Endodermal cell (in vitro differentiated cells): ENCODE data around the gene NBAS. TPM values are rescaled to one million over a fixed set of nuclear protein-coding genes. Genes with fewer than 3 reads are reported as not detected.

Experiments
- DNase-seq: peaks from one replicate; pipeline ENCODE4 v3.0.0-alpha.2; 2017
- H3K27ac ChIP-seq: 2 replicates; pipeline ENCODE4 v1.5.1; 2013; ENCODE audit warnings: mild to moderate bottlenecking, low read depth, low read length, moderate library complexity
- H3K27me3 ChIP-seq: 2 replicates; pipeline ENCODE4 v1.6.1; 2013; ENCODE audit warnings: mild to moderate bottlenecking, low read length, moderate library complexity; ENCODE audit not compliant: insufficient read depth, control insufficient read depth, poor library complexity, severe bottlenecking
- H3K36me3 ChIP-seq: 2 replicates; pipeline ENCODE4 v1.7.0; 2013; ENCODE audit warnings: mild to moderate bottlenecking, low read length, moderate library complexity; ENCODE audit not compliant: control insufficient read depth, insufficient read depth
- H3K4me1 ChIP-seq: one replicate; pipeline ENCODE4 v1.7.0; 2013; ENCODE audit warnings: low read length; ENCODE audit not compliant: control insufficient read depth, insufficient read depth
- H3K4me3 ChIP-seq: 2 replicates; pipeline ENCODE4 v1.5.1; 2013; ENCODE audit warnings: mild to moderate bottlenecking, low read length, moderate library complexity
- H3K9ac ChIP-seq: 2 replicates; pipeline ENCODE4 v1.6.1; 2013; ENCODE audit warnings: mild to moderate bottlenecking, low read length, moderate library complexity; ENCODE audit not compliant: poor library complexity, severe bottlenecking; ENCODE audit errors: extremely low read depth
- H3K9me3 ChIP-seq: 2 replicates; pipeline ENCODE4 v1.6.1; 2013; ENCODE audit warnings: mild to moderate bottlenecking, low read length, moderate library complexity; ENCODE audit not compliant: control insufficient read depth
- H3K27ac Mint-ChIP-seq: 2 replicates; pipeline ENCODE4 v1.8.0; 2020; ENCODE audit warnings: mixed read lengths
- H3K27me3 Mint-ChIP-seq: 2 replicates; pipeline ENCODE4 v1.8.0; 2021; ENCODE audit warnings: mild to moderate bottlenecking, mixed read lengths; ENCODE audit not compliant: insufficient read depth
- H3K36me3 Mint-ChIP-seq: 2 replicates; pipeline ENCODE4 v1.8.0; 2020; ENCODE audit warnings: low read depth, mixed read lengths
- H3K4me1 Mint-ChIP-seq: 2 replicates; pipeline ENCODE4 v1.8.0; 2020; ENCODE audit warnings: mixed read lengths
- H3K4me3 Mint-ChIP-seq: 2 replicates; pipeline ENCODE4 v1.8.0; 2020; ENCODE audit warnings: mild to moderate bottlenecking, moderate library complexity, mixed read lengths
- H3K9me3 Mint-ChIP-seq: 2 replicates; pipeline ENCODE4 v1.8.0; 2020; ENCODE audit warnings: mild to moderate bottlenecking, mixed read lengths
- WGBS, 2 experiments: methylation state at CpG; one replicate each; pipeline versions ENCODE4 v1.1.5 to v1.1.7; 2013; ENCODE audit warnings: missing lambda C conversion rate in 2 of 2, mixed read lengths in 1 of 2; ENCODE audit not compliant: insufficient coverage in 1 of 2, insufficient read length in 1 of 2; 5-methylcytosine and 5-hydroxymethylcytosine counted together
- total RNA-seq, 2 donors: library from RNA; stranded (reverse); fragmentation: NEBNext Ultra II Directional in 1 of 2; extraction: Animal tissue kit (Norgen Biotek cat#: 25700) in 1 of 2; gene quantifications; 2 replicates in 1 of 2; 3 replicates in 1 of 2; pipeline ENCODE4 v1.2.1, GENCODE V29; 2021
- TF ChIP-seq, protein P1 (sequence below): fragments of 200-600 bp; sonication (generic); conservative IDR thresholded peaks from 2 replicates; pipeline ENCODE4 v1.5.0; 2021; ENCODE audit warnings: antibody characterized with exemption, mild to moderate bottlenecking

The NBAS gene
- total RNA-seq, 2 donors from 2014 or later = 47.4 to 54.7 TPM

DNA sequence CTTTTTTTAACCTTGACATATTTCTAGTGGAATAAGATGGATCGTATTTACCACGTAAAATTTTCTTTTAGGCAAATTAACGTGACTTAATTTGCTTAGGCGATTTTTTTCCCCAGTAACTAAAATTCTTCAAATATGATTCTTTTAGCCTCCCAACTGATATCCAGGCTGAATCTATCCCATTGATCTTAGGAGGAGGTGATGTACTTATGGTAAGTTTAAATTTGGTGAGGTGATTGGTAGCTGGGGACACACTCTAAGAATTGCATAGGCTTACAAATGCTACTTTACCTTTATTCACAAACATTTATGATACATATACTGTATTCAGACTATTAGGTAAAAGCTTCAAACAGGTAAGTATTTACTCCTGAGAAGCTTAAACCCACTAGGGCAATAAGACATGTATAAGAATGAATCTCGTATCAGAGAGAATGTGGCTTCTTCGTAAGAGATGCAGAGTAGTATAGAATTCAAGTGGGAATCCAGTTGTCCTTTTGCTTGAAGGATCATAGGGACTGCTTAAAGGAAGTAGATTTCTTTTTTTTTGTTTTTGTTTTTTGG is 34.3 kb upstream of the NBAS start:
- no peak for DNase-seq
- Histone ChIP-seq H3K4me3 (no peak overlapping the region), H3K9ac (no peak overlapping the region), H3K27ac (no peak overlapping the region), H3K9me3 (no peaks in the 10 kb centered on the region), H3K4me1 (no peaks in the 10 kb centered on the region), H3K36me3 (peaks cover 57% of the 10 kb centered on the region), H3K27me3 (no peaks in the 10 kb centered on the region)
- Mint-ChIP-seq H3K27ac (no peak overlapping the region), H3K4me3 (no peak overlapping the region), H3K4me1 (peaks cover 8% of the 10 kb centered on the region), H3K27me3 (no peaks in the 10 kb centered on the region), H3K36me3 (peaks cover 37% of the 10 kb centered on the region), H3K9me3 (no peaks in the 10 kb centered on the region)
- TF ChIP-seq, protein P1, sequence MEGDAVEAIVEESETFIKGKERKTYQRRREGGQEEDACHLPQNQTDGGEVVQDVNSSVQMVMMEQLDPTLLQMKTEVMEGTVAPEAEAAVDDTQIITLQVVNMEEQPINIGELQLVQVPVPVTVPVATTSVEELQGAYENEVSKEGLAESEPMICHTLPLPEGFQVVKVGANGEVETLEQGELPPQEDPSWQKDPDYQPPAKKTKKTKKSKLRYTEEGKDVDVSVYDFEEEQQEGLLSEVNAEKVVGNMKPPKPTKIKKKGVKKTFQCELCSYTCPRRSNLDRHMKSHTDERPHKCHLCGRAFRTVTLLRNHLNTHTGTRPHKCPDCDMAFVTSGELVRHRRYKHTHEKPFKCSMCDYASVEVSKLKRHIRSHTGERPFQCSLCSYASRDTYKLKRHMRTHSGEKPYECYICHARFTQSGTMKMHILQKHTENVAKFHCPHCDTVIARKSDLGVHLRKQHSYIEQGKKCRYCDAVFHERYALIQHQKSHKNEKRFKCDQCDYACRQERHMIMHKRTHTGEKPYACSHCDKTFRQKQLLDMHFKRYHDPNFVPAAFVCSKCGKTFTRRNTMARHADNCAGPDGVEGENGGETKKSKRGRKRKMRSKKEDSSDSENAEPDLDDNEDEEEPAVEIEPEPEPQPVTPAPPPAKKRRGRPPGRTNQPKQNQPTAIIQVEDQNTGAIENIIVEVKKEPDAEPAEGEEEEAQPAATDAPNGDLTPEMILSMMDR = no peak
- WGBS, 2 experiments = 95 to 98% methylated on average over 4 to 6 of the region's 6 CpGs

DNA sequence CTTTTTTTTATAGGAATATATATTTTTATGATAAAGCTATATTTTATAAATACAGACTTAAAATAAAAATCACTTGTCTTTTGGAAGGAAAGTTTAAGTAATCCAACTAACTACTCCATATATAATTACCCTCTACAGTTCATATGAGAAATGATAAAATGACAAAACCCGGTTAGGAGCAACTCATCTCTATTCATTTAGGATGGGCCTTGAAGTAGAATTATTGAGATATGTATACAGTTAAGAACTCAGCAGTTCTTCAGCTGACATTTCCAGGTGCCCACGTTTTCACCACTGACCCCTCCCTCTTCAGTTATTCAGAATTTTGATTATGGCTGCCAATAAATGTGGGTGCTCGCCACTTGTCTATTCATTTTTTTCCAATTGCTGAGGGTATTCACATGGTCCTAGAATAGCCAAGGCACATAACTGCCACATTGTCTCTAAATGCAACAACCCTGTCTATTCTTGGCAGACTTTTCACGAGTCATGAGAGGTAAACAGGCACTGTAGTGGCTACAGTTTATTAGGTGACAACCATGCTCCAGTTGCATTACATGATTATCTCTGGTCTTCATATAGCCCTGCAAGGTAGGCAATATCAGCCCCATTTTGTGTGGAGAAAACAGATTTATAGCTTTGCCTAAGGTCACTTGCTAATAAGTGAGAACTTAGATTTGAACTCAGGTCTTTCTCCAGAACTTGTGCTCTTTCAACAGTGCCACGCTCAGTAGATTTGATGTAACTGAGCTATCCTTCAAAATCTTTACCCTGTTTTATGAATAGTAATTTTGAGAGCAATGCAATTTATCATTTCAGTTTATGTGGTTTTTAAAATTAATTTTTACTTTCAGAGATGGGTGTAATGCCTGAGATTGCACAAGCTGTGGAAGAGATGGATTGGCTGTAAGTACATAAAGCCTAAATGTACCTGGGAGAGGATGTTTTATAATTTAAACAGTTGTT is 33.4 kb upstream of the NBAS start:
- Histone ChIP-seq H3K9ac (no peak overlapping the region), H3K36me3 (peaks cover 49% of the 10 kb centered on the region), H3K4me3 (no peak overlapping the region), H3K27ac (no peak overlapping the region), H3K27me3 (no peaks in the 10 kb centered on the region), H3K4me1 (no peaks in the 10 kb centered on the region), H3K9me3 (no peaks in the 10 kb centered on the region)
- Mint-ChIP-seq H3K4me3 (no peak overlapping the region), H3K4me1 (peaks cover 8% of the 10 kb centered on the region), H3K36me3 (peaks cover 33% of the 10 kb centered on the region), H3K27ac (no peak overlapping the region), H3K9me3 (no peaks in the 10 kb centered on the region), H3K27me3 (no peaks in the 10 kb centered on the region)
- 93 to 94% methylated on average over 3 to 4 of the region's 5 CpGs for WGBS, 2 experiments
- TF ChIP-seq, protein P1 = no peak
- DNase-seq = no peak

DNA sequence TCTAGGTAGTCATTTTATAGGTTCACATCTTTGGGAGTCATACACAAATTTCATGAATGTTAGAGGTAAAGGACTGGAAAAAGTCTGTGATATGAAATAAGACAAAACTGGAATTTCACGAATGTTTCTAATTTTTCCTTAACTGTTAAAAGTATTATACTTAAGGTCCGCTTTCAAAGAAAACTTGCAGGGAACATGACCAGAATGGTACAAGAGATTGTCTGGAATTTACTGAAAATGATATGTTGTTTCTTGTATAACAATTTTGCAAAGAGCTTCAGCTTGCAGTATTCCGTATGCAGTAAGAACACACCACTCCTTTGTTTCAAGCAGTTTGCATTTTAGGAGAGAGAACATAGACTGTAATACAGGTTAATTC is 32.2 kb upstream of the NBAS start:
- H3K36me3 ChIP-seq = peaks cover 39% of the 10 kb centered on the region
- no peaks in the 10 kb centered on the region for H3K27me3 ChIP-seq
- Mint-ChIP-seq H3K27ac (peak overlapping the region; percentile 7), H3K4me3 (peak overlapping the region; percentile 92), H3K9me3 (no peaks in the 10 kb centered on the region), H3K4me1 (peaks cover 8% of the 10 kb centered on the region), H3K27me3 (peaks cover 3% of the 10 kb centered on the region), H3K36me3 (peaks cover 27% of the 10 kb centered on the region)
- no peak overlapping the region for H3K27ac ChIP-seq
- peak overlapping the region; percentile 99 for H3K4me3 ChIP-seq
- DNase-seq = no peak
- H3K9me3 ChIP-seq = no peaks in the 10 kb centered on the region
- H3K9ac ChIP-seq = no peak overlapping the region
- TF ChIP-seq, protein P1 = no peak
- no peaks in the 10 kb centered on the region for H3K4me1 ChIP-seq
- WGBS, 2 experiments = 92 to 97% methylated on average over 3 of the region's 3 CpGs
